Colonic mucosa (tissue), 4 donors: ENCODE data around the gene TCF7L1. TPM values are rescaled to one million over a fixed set of nuclear protein-coding genes. Genes with fewer than 3 reads are reported as not detected.

Experiments
- DNase-seq: peaks from one replicate; pipeline ENCODE4 v3.0.0-alpha.2; 2020
- H3K27ac ChIP-seq: fragments of 200-600 bp; one replicate; pipeline ENCODE4 v1.8.0; 2021
- H3K27me3 ChIP-seq: fragments of 200-600 bp; one replicate; pipeline ENCODE4 v1.8.0; 2021
- H3K36me3 ChIP-seq: fragments of 200-600 bp; one replicate; pipeline ENCODE4 v1.8.0; 2021
- H3K4me1 ChIP-seq: fragments of 200-600 bp; one replicate; pipeline ENCODE4 v1.8.0; 2021; ENCODE audit warnings: mild to moderate bottlenecking
- H3K4me3 ChIP-seq: fragments of 200-600 bp; one replicate; pipeline ENCODE4 v1.8.0; 2021
- H3K9ac ChIP-seq, 2 donors: one replicate each; pipeline ENCODE4 v1.7.0; 2013; ENCODE audit warnings: control low read depth in 2 of 2, low read depth in 2 of 2, low read length in 2 of 2
- H3K9me3 ChIP-seq: fragments of 200-600 bp; one replicate; pipeline ENCODE4 v1.8.0; 2021
- intact Hi-C: fragments of 100-400 bp; cut with DNase I; formaldehyde crosslinking; loops from one replicate; pipeline ENCODE4 v1.14.1; 2022
- total RNA-seq, 2 donors: library from RNA; stranded (reverse); fragmentation: NEBNext Ultra II Directional in 1 of 2; extraction: Animal tissue kit (Norgen Biotek cat#: 25700) in 1 of 2; gene quantifications; one replicate each; pipeline ENCODE4 v1.2.1, GENCODE V29; 2021
- TF ChIP-seq, protein P1 (sequence below): fragments of 200-600 bp; IDR thresholded peaks from one replicate; pipeline ENCODE4 v1.8.0; 2022; ENCODE audit warnings: antibody characterized with exemption, mild to moderate bottlenecking
- donor health status: healthy.
- donor health status: DM: no; HTN: no; CAD: no.
- donor health status: DM: no; HTN: no; CAD: no.

TCF7L1 gene
- total RNA-seq, 2 donors from 2014 or later = 0.99 to 3.2 TPM

DNA sequence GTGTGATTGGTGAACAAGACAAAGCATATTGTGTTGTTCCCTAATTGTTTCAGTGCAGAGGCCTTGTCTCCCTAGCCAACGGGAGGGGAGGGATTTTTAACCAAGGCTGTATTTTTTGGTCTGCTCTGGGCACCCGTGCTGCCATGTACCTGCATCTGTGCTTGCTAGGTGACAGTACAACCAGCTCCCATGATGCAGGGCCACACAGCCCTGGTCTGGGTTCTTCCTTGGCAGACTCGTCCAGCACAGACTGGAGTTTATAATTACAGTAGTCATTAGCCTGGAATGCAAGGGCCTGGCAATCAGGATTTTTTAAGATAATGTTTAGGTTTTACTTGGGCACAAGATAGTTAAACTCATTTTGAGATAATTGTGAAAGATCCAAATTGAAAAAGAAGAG lies 36.4 kb downstream of the TCF7L1 start:
- Histone ChIP-seq H3K4me3 (no peak overlapping the region), H3K9ac (no peak overlapping the region), H3K27me3 (no peaks in the 10 kb centered on the region), H3K36me3 (no peaks in the 10 kb centered on the region), H3K4me1 (no peaks in the 10 kb centered on the region), H3K27ac (no peak overlapping the region), H3K9me3 (no peaks in the 10 kb centered on the region)
- DNase-seq = no peak
- intact Hi-C loops = no loop called here
- TF ChIP-seq, protein P1, sequence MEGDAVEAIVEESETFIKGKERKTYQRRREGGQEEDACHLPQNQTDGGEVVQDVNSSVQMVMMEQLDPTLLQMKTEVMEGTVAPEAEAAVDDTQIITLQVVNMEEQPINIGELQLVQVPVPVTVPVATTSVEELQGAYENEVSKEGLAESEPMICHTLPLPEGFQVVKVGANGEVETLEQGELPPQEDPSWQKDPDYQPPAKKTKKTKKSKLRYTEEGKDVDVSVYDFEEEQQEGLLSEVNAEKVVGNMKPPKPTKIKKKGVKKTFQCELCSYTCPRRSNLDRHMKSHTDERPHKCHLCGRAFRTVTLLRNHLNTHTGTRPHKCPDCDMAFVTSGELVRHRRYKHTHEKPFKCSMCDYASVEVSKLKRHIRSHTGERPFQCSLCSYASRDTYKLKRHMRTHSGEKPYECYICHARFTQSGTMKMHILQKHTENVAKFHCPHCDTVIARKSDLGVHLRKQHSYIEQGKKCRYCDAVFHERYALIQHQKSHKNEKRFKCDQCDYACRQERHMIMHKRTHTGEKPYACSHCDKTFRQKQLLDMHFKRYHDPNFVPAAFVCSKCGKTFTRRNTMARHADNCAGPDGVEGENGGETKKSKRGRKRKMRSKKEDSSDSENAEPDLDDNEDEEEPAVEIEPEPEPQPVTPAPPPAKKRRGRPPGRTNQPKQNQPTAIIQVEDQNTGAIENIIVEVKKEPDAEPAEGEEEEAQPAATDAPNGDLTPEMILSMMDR = no peak

DNA sequence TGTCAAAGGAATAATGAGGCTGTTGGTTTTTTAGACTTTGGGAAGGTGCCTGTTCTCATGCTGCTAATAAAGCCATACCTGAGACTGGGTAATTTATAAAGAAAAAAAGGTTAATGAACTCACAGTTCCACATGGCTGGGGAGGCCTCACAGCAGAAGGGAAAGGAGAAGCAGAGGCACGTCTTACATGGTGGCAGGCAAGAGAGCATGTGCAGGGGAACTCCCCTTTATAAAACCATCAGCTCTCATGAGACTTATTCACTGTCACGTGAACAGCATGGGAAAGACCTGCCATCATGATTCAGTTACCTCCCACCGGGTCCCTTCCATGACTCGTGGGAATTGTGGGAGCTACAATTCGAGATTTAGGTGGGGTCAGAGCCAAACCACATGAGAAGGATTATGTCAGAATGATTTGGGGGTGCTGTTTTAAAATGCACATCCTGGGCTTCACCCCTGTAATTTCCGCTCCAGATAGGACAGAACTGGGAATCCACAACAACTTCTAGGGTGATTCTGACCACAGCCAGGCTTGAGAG lies 37.8 kb downstream of the TCF7L1 start:
- no peaks in the 10 kb centered on the region for H3K27me3 ChIP-seq
- H3K9ac ChIP-seq = no peak overlapping the region
- H3K4me3 ChIP-seq = no peak overlapping the region
- intact Hi-C loops = no loop called here
- DNase-seq = no peak
- no peaks in the 10 kb centered on the region for H3K36me3 ChIP-seq
- TF ChIP-seq, protein P1 = no peak
- no peaks in the 10 kb centered on the region for H3K9me3 ChIP-seq
- no peaks in the 10 kb centered on the region for H3K4me1 ChIP-seq
- no peak overlapping the region for H3K27ac ChIP-seq

DNA sequence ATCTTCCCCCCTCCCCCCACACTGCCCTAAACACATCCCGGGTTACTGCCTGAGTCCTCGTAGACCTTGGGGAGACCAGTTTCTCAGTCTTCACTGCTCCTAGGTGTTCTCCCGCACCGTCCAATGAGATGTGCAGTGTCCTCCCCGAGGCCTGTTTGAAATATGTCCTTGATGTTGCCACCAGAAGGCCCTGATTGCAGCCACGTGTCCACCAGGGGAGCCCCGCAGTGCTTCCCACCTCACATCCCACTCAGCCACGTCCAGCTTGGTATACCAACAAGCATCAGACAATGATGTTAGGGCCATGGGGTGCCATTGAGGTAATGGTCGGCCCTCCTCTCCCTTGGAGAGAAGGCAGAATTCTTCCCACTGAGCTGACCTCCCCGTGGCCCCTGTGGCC lies 38.7 kb downstream of the TCF7L1 start:
- H3K36me3 ChIP-seq = no peaks in the 10 kb centered on the region
- no peak overlapping the region for H3K4me3 ChIP-seq
- no peak for DNase-seq
- H3K4me1 ChIP-seq = no peaks in the 10 kb centered on the region
- intact Hi-C loops = no loop called here
- TF ChIP-seq, protein P1 = no peak
- H3K27me3 ChIP-seq = no peaks in the 10 kb centered on the region
- H3K9me3 ChIP-seq = no peaks in the 10 kb centered on the region
- H3K9ac ChIP-seq = no peak overlapping the region
- no peak overlapping the region for H3K27ac ChIP-seq

DNA sequence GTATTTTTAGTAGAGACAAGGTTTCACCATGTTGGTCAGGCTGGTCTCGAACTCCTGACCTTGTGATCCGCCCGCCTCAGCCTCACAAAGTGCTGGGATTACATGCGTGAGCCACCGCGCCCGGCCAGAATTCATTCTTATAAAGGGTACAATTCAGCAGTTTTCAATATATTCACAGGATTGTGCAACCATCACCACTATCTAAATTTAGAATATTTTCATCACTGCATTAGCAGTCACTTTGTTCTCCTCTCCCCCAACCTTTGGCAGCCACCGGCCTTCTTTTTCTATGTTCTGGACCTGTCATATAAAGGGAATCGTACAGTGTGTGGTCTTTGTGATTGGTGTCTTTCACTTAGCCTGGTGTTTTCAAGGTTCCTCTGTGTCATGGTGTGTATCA lies 40.7 kb downstream of the TCF7L1 start:
- no peaks in the 10 kb centered on the region for H3K4me1 ChIP-seq
- H3K36me3 ChIP-seq = no peaks in the 10 kb centered on the region
- no peak overlapping the region for H3K27ac ChIP-seq
- intact Hi-C loops = no loop called here
- H3K4me3 ChIP-seq = no peak overlapping the region
- no peaks in the 10 kb centered on the region for H3K27me3 ChIP-seq
- H3K9ac ChIP-seq = no peak overlapping the region
- DNase-seq = no peak
- TF ChIP-seq, protein P1 = no peak
- no peaks in the 10 kb centered on the region for H3K9me3 ChIP-seq

- intact Hi-C loops = no loop called here
- Histone ChIP-seq H3K4me3 (no peak overlapping the region), H3K9me3 (no peaks in the 10 kb centered on the region), H3K9ac (no peak overlapping the region), H3K27ac (no peak overlapping the region), H3K27me3 (no peaks in the 10 kb centered on the region), H3K4me1 (no peaks in the 10 kb centered on the region), H3K36me3 (no peaks in the 10 kb centered on the region)
- DNase-seq = no peak
- TF ChIP-seq, protein P1 = no peak
Measured at GRCh38 chr2:85174943-85175342, 41.8 kb downstream of the TCF7L1 start.
